A549 (cell line): ENCODE results near the gene KIAA1586. TPM values are rescaled to one million over a fixed set of nuclear protein-coding genes. Genes with fewer than 3 reads are reported as not detected.

Experiments used
- ATAC-seq, 2 experiments: fragments of 200-7000 bp in 1 of 2; fragments of >200 bp in 1 of 2; cut with Nextera tagmentation in 1 of 2; cut with Tn5 transposase in 1 of 2; 3 replicates each; pipeline versions ENCODE4 v1.8.0 to v1.9.1; 2018 to 2020; ENCODE audit warnings: mild to moderate bottlenecking in 1 of 2, moderate library complexity in 1 of 2
- CTCF ChIA-PET: fragments of 300-600 bp; sonication (Branson Sonifier 250); formaldehyde crosslinking; extraction: SDS; loops from one replicate; lab custom pipeline; 2021; ENCODE audit warnings: antibody characterized with exemption, inconsistent platforms; lab: Yijun Ruan, JAX
- POLR2A ChIA-PET: fragments of 350-600 bp; formaldehyde crosslinking; extraction: SDS; loops from one replicate; lab custom pipeline; 2021; ENCODE audit warnings: antibody characterized with exemption, inconsistent platforms; lab: Yijun Ruan, JAX
- DNase-seq, 2 experiments: peaks; one replicate each; pipeline versions ENCODE4 v3.0.0 to v3.0.0-alpha.2; 2011 to 2016; ENCODE audit warnings: low read depth in 1 of 2, low spot score in 1 of 2
- FAIRE-seq: peaks from 2 replicates; lab custom pipeline; 2011; peaks lifted over from hg19 to GRCh38; lab: Jason Lieb, UNC
- H3K27ac ChIP-seq, 2 experiments: fragments of >200 bp; sonication (Bioruptor Twin); formaldehyde crosslinking; 3 replicates each; pipeline ENCODE4 v1.5.1; 2016 to 2017
- H3K4me1 ChIP-seq: fragments of >200 bp; sonication (Bioruptor Twin); formaldehyde crosslinking; 3 replicates; pipeline ENCODE4 v1.6.1; 2016
- H3K4me2 ChIP-seq: fragments of >200 bp; sonication (Bioruptor Twin); formaldehyde crosslinking; 3 replicates; pipeline ENCODE4 v1.6.1; 2016
- H3K4me3 ChIP-seq: fragments of >200 bp; sonication (Bioruptor Twin); formaldehyde crosslinking; 3 replicates; pipeline ENCODE4 v1.5.1; 2016
- H3K9me3 ChIP-seq: fragments of >200 bp; sonication (Bioruptor Twin); formaldehyde crosslinking; 3 replicates; pipeline ENCODE4 v1.6.1; 2016
- BHLHE40 ChIP-seq: IDR thresholded peaks from 2 replicates; pipeline ENCODE4 v1.6.1; 2012; ENCODE audit warnings: low read depth, low read length, inconsistent platforms
- CBX2 ChIP-seq: fragments of 200-600 bp; sonication (generic); IDR thresholded peaks from 2 replicates; pipeline ENCODE4 v1.6.1; 2016; ENCODE audit warnings: low read depth, mild to moderate bottlenecking, borderline replicate concordance
- CBX8 ChIP-seq: fragments of 200-600 bp; sonication (generic); IDR thresholded peaks from 2 replicates; pipeline ENCODE4 v1.6.1; 2016
- EHF ChIP-seq: fragments of 250-450 bp; sonication (Bioruptor Pico); IDR thresholded peaks from 2 replicates; pipeline ENCODE4 v1.5.0; 2020; ENCODE audit warnings: mild to moderate bottlenecking
- FOSB ChIP-seq: fragments of 250-450 bp; sonication (Bioruptor Pico); IDR thresholded peaks from 2 replicates; pipeline ENCODE4 v1.5.0; 2020; ENCODE audit warnings: mild to moderate bottlenecking, moderate library complexity
- FOSL2 ChIP-seq, 2 experiments: fragments of 450-650 bp in 1 of 2; fragments of >200 bp in 1 of 2; sonication (Bioruptor Twin) in 1 of 2; formaldehyde crosslinking; IDR thresholded peaks; 2 replicates each; pipeline versions ENCODE4 v1.5.0 to v1.6.1; 2016 to 2020; ENCODE audit warnings: mild to moderate bottlenecking in 1 of 2, moderate library complexity in 1 of 2
- HOXB13 ChIP-seq: fragments of 250-450 bp; sonication (Bioruptor Pico); IDR thresholded peaks from 2 replicates; pipeline ENCODE4 v1.5.0; 2020; ENCODE audit warnings: low read depth, mild to moderate bottlenecking, moderate library complexity
- KDM1A ChIP-seq: fragments of 200-600 bp; sonication (generic); IDR thresholded peaks from 2 replicates; pipeline ENCODE4 v1.6.1; 2016; ENCODE audit warnings: low read depth, mild to moderate bottlenecking
- MYC ChIP-seq: IDR thresholded peaks from 2 replicates; pipeline ENCODE4 v1.6.1; 2012; ENCODE audit warnings: mild to moderate bottlenecking, inconsistent platforms, low read length, improper control_type of control experiment, borderline replicate concordance
- NFE2L2 ChIP-seq: fragments of 150-350 bp; conservative IDR thresholded peaks from 2 replicates; pipeline ENCODE4 v1.6.1; 2014; ENCODE audit warnings: low read length
- RAD21 ChIP-seq, 2 experiments: fragments of >200 bp in 1 of 2; sonication (Bioruptor Twin) in 1 of 2; formaldehyde crosslinking in 1 of 2; IDR thresholded peaks in 1 of 2; conservative IDR thresholded peaks in 1 of 2; 2 replicates in 1 of 2; 3 replicates in 1 of 2; pipeline ENCODE4 v1.6.1; 2012 to 2018; ENCODE audit warnings: inconsistent platforms in 1 of 2
- SMC3 ChIP-seq: fragments of >200 bp; sonication (Bioruptor Twin); formaldehyde crosslinking; IDR thresholded peaks from 3 replicates; pipeline ENCODE4 v1.6.1; 2018; ENCODE audit warnings: inconsistent platforms
- SREBF2 ChIP-seq: fragments of 450-650 bp; IDR thresholded peaks from 2 replicates; pipeline ENCODE4 v1.6.1; 2014; ENCODE audit warnings: mild to moderate bottlenecking, moderate library complexity
- TFCP2L1 ChIP-seq: fragments of 250-450 bp; sonication (Bioruptor Pico); IDR thresholded peaks from 2 replicates; pipeline ENCODE4 v1.5.0; 2021; ENCODE audit warnings: mild to moderate bottlenecking
- ZFP36 ChIP-seq: fragments of 450-650 bp; IDR thresholded peaks from 2 replicates; pipeline ENCODE4 v1.6.1; 2014; ENCODE audit warnings: borderline replicate concordance; ENCODE audit not compliant: partially characterized antibody
- ZNF302 ChIP-seq: fragments of 250-450 bp; sonication (Bioruptor Pico); IDR thresholded peaks from 2 replicates; pipeline ENCODE4 v1.9.0; 2021; ENCODE audit warnings: inconsistent platforms, mild to moderate bottlenecking, moderate library complexity
- ZSCAN20 ChIP-seq: fragments of 250-450 bp; sonication (Bioruptor Pico); IDR thresholded peaks from 2 replicates; pipeline ENCODE4 v1.8.0; 2022; ENCODE audit warnings: mild to moderate bottlenecking, moderate library complexity
- WGBS: methylation state at CpG from one replicate; pipeline ENCODE4 v1.1.6; 2017; ENCODE audit errors: missing lambda C conversion rate; 5-methylcytosine and 5-hydroxymethylcytosine counted together
- polyA plus RNA-seq, 4 experiments: library from polyadenylated mRNA; depleted of rRNA in 3 of 4; stranded (reverse); fragments of >200 nt; fragmentation: RNase III in 1 of 4; extraction: RNeasy Plus Mini Kit Qiagen cat#74134 plus additional on column Dnase treatment in 1 of 4; gene quantifications; 2 replicates in 3 of 4; 3 replicates in 1 of 4; pipeline ENCODE4 v1.2.3, GENCODE V29; 2011 to 2017
- TF ChIP-seq, protein P1 (sequence below): fragments of 250-450 bp; sonication (Bioruptor Pico); IDR thresholded peaks from 2 replicates; pipeline ENCODE4 v1.5.0; 2021; ENCODE audit warnings: mild to moderate bottlenecking, moderate library complexity, borderline replicate concordance
- TF ChIP-seq, protein P2 (sequence below): IDR thresholded peaks from 2 replicates; pipeline ENCODE4 v1.6.1; 2012
- TF ChIP-seq, protein P3 (sequence below): fragments of >200 bp; sonication (Bioruptor Twin); formaldehyde crosslinking; IDR thresholded peaks from 3 replicates; pipeline ENCODE4 v1.6.1; 2016
- TF ChIP-seq, protein P4 (sequence below): fragments of 450-650 bp; IDR thresholded peaks from 2 replicates; pipeline ENCODE4 v1.6.1; 2014; ENCODE audit warnings: antibody characterized with exemption
- TF ChIP-seq, protein P5 (sequence below): fragments of >200 bp; sonication (Bioruptor Twin); formaldehyde crosslinking; IDR thresholded peaks from 2 replicates; pipeline ENCODE4 v1.6.1; 2016
- TF ChIP-seq, protein P6 (sequence below): IDR thresholded peaks from 2 replicates; pipeline ENCODE4 v1.6.1; 2012
- TF ChIP-seq, protein P7 (sequence below): fragments of 250-450 bp; sonication (Bioruptor Pico); IDR thresholded peaks from 2 replicates; pipeline ENCODE4 v1.5.0; 2020; ENCODE audit warnings: low read depth, mild to moderate bottlenecking, moderate library complexity

The KIAA1586 gene
- polyA plus RNA-seq, 2 of the 4 experiments (the other 2 are of a cell fraction) = 4.7 to 6.3 TPM

DNA sequence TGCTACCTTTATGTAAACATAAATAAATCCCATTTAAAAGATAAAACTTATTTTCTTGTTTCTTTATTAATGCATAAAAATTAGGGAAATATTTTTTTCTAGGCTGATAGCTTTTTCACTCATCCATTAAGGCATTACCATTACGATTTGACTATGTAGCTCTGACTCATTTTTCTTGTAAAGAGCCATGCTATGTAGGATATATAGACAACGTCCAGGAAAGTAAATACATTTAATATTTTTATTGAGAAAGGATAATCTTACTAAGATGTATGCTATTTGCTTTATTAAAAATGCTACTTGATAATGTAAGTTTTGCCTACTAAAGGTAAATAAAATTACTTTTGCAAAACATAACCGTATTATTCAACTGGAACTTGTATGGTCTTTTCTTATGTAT lies 19.2 kb upstream of the KIAA1586 start:
- ChIA-PET POLR2A (no interaction called here), CTCF (no interaction called here)
- no peak overlapping the region for H3K4me3 ChIP-seq
- no peak overlapping the region for H3K27ac ChIP-seq
- DNase-seq (no peak), FAIRE-seq (no peak), ATAC-seq (no peak)
- H3K4me2 ChIP-seq = no peak overlapping the region
- H3K4me1 ChIP-seq = no peaks in the 10 kb centered on the region
- TF ChIP-seq, protein P1, sequence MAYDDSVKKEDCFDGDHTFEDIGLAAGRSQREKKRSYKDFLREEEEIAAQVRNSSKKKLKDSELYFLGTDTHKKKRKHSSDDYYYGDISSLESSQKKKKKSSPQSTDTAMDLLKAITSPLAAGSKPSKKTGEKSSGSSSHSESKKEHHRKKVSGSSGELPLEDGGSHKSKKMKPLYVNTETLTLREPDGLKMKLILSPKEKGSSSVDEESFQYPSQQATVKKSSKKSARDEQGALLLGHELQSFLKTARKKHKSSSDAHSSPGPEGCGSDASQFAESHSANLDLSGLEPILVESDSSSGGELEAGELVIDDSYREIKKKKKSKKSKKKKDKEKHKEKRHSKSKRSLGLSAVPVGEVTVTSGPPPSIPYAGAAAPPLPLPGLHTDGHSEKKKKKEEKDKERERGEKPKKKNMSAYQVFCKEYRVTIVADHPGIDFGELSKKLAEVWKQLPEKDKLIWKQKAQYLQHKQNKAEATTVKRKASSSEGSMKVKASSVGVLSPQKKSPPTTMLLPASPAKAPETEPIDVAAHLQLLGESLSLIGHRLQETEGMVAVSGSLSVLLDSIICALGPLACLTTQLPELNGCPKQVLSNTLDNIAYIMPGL = no peak
- TF ChIP-seq ZSCAN20 (CRISPR knock-in tag) (no peak), RAD21 (conservative IDR thresholded peaks at IDR 0.05 in 1 of 2, IDR thresholded peaks at IDR 0.05 in 1 of 2) (no peak), BHLHE40 (no peak), FOSB (CRISPR knock-in tag) (no peak), EHF (CRISPR knock-in tag) (no peak), ZNF302 (no peak), CBX2 (no peak), HOXB13 (CRISPR knock-in tag) (no peak)
- TF ChIP-seq, protein P2, sequence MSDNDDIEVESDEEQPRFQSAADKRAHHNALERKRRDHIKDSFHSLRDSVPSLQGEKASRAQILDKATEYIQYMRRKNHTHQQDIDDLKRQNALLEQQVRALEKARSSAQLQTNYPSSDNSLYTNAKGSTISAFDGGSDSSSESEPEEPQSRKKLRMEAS = no peak
- TF ChIP-seq, protein P3, sequence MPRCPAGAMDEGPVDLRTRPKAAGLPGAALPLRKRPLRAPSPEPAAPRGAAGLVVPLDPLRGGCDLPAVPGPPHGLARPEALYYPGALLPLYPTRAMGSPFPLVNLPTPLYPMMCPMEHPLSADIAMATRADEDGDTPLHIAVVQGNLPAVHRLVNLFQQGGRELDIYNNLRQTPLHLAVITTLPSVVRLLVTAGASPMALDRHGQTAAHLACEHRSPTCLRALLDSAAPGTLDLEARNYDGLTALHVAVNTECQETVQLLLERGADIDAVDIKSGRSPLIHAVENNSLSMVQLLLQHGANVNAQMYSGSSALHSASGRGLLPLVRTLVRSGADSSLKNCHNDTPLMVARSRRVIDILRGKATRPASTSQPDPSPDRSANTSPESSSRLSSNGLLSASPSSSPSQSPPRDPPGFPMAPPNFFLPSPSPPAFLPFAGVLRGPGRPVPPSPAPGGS = no peak
- TF ChIP-seq, protein P4, sequence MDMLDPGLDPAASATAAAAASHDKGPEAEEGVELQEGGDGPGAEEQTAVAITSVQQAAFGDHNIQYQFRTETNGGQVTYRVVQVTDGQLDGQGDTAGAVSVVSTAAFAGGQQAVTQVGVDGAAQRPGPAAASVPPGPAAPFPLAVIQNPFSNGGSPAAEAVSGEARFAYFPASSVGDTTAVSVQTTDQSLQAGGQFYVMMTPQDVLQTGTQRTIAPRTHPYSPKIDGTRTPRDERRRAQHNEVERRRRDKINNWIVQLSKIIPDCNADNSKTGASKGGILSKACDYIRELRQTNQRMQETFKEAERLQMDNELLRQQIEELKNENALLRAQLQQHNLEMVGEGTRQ = no peak
- no peaks in the 10 kb centered on the region for H3K9me3 ChIP-seq
- WGBS = 53% methylated on average over 3 of the region's 3 CpGs

DNA sequence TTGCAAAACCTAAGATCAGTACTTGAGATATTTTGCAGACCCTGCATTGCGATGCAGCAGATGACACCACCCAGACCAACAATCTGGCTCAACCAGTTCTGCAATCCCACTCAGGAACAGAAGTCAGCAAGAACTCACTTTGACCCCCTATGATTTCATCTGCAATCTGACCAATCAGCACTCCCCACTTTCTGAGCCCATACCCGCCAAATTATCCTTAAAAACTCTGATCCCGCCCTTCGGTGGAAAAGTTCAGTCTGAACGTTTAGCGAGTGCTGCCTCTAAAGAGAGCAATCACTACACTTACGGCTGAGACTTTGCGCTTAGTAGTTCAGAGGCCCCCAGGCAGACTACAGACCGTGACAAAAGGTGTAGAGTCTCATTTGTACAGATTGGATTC lies 17.3 kb upstream of the KIAA1586 start:
- DNase-seq = no peak
- POLR2A ChIA-PET = no interaction called here
- CTCF ChIA-PET = no interaction called here
- TF ChIP-seq MYC (no peak), FOSL2 (IDR thresholded peaks at IDR 0.05) (no peak), FOSL2 (CRISPR knock-in tag; IDR thresholded peaks at IDR 0.05) (no peak), SMC3 (no peak), EHF (CRISPR knock-in tag) (no peak), CBX8 (no peak), TFCP2L1 (no peak), BHLHE40 (no peak), ZSCAN20 (CRISPR knock-in tag) (no peak), NFE2L2 (no peak), ZFP36 (no peak), KDM1A (no peak), SREBF2 (no peak)
- TF ChIP-seq, protein P1 = no peak
- TF ChIP-seq, protein P5, sequence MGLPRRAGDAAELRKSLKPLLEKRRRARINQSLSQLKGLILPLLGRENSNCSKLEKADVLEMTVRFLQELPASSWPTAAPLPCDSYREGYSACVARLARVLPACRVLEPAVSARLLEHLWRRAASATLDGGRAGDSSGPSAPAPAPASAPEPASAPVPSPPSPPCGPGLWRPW = no peak
- TF ChIP-seq, protein P6, sequence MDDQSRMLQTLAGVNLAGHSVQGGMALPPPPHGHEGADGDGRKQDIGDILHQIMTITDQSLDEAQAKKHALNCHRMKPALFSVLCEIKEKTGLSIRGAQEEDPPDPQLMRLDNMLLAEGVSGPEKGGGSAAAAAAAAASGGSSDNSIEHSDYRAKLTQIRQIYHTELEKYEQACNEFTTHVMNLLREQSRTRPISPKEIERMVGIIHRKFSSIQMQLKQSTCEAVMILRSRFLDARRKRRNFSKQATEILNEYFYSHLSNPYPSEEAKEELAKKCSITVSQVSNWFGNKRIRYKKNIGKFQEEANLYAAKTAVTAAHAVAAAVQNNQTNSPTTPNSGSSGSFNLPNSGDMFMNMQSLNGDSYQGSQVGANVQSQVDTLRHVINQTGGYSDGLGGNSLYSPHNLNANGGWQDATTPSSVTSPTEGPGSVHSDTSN = no peak
- TF ChIP-seq, protein P4 = no peak
- TF ChIP-seq, protein P7, sequence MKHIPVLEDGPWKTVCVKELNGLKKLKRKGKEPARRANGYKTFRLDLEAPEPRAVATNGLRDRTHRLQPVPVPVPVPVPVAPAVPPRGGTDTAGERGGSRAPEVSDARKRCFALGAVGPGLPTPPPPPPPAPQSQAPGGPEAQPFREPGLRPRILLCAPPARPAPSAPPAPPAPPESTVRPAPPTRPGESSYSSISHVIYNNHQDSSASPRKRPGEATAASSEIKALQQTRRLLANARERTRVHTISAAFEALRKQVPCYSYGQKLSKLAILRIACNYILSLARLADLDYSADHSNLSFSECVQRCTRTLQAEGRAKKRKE (CRISPR knock-in tag) = no peak
- TF ChIP-seq, protein P2 = no peak
- TF ChIP-seq, all 56 proteins: peak for 0
- no peaks in the 10 kb centered on the region for H3K4me1 ChIP-seq
- ATAC-seq = no peak
- H3K27ac ChIP-seq = no peak overlapping the region
- no peak for FAIRE-seq
- 91% methylated on average over 9 of the region's 9 CpGs for whole genome bisulfite sequencing
- H3K4me3 ChIP-seq = no peak overlapping the region
- H3K9me3 ChIP-seq = no peaks in the 10 kb centered on the region
- H3K4me2 ChIP-seq = no peak overlapping the region
